GM19397 (cell line): ENCODE data around the gene PLP2.
"Not testable (repeated sequence)": the region's sequence is repeated elsewhere in the genome, so short reads cannot be mapped to it uniquely, and the experiment has no call there.

Source experiments
- ATAC-seq: cut with Tn5 transposase; IDR thresholded peaks from one replicate; pipeline ENCODE4 v1.9.1; 2021; ENCODE audit warnings: mild to moderate bottlenecking, moderate library complexity; ENCODE audit not compliant: unreplicated experiment

Gene PLP2, protein sequence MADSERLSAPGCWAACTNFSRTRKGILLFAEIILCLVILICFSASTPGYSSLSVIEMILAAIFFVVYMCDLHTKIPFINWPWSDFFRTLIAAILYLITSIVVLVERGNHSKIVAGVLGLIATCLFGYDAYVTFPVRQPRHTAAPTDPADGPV

DNA sequence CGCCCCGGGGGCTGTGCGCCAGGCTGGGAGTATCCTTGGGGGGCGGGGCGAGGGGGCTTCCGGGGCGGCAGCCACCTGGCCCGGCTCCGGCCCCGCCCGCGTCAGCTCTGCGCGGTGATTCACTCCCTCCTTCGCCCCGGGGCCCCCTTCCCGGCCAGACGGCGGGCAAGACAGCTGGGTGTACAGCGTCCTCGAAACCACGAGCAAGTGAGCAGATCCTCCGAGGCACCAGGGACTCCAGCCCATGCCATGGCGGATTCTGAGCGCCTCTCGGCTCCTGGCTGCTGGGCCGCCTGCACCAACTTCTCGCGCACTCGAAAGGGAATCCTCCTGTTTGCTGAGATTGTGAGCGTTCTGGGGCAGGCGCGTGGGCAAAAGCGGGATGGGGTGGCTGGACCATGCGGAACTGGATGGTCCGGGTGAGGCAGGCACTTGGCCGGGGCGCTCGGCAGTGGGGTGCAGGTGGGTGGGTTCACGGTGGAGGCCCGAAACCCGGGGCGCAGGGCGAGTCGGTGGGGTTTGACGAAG lies at the start of gene PLP2:
PLP2 (plus strand) TSS at position 147 of the 528 bp plus-strand sequence; CDS start at position 250, 103 bp downstream.
- ATAC-seq: peak; percentile 26

DNA sequence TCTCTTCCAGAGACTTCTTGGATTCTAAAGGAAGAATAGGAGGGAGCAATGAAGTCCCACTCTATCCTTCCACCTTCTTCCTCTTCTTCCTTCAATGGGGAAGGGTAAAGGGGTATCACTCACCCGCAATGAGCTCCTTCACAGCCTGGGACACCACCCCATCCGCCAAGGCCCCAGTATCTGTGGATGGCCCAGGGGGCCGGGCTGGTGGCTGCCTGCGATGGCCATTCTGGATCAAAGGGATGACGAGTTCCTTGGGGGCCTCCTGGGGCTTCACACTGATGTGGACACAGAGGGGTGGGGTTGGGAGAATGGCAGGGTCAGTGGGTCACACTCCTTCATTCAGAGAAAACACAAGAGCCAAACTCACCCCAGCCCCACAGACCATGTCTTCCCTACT lies 49.2 kb upstream of the PLP2 start:
- no peak for ATAC-seq

DNA sequence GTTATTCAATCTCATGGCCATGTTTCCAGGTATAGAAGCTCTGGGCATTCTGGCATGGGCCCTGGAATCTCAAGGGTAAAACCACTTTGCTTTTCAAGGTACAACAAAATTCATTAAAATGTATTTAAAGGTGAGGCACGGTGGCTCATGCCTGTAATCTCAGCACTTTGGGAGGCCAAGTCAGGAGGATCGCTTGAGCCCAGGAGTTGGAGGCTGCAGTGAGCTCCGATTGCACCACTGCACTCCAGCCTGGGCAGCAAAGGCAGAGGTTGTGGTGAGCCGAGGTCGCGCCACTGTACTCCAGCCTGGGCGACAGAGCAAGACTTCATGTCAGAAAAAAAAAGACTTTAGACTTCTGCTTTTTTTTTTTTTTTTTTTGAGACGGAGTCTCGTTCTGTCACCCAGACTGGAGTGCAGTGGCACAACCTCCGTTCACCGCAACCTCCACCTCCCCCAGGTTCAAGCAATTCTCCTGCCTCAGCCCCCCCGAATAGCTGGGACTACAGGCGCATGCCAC lies 43.9 kb upstream of the PLP2 start:
- not testable (repeated sequence) for ATAC-seq

DNA sequence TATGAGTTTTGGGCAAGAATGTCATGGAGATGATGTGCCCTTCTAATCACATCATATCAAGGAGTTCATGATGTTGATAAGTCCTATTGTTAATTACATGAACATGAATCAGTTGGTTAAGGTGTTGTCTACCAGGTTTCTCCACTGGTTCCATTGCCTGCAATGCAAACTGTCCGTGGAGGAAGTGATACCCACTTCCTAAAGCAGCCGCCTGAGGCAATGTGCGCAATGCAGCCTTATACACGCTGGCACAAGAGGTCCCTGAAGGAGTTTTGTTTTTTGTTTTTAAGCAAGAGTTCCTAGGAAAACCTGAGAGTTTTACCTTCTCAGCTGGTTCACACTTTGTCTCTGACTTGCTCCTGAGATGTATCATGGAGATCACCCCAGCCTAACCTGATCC lies 42.3 kb upstream of the PLP2 start:
- no peak for ATAC-seq

GRCh38 chrX:49132275-49132674 lies 39.4 kb upstream of the PLP2 start:
- ATAC-seq: not testable (repeated sequence)

DNA sequence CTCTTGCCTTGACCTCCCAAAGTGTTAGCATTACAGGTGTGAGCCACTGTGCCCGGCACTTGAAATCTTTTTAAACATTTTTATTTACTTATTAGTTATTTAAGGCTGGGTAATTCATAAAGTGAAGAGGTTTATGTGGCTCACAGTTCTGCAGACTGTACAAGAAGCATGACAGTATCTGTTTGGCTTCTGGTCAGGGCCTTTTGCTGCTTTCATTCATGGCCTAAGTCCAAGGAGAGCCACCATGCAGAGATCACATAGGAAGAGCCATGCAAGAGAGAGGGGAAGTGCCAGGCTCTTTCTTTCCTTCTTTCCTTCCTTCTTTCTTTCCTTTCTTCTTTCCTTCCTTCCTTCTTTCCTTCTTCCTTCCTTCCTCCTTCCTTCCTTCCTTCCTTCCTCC lies 37.9 kb upstream of the PLP2 start:
- no peak for ATAC-seq

DNA sequence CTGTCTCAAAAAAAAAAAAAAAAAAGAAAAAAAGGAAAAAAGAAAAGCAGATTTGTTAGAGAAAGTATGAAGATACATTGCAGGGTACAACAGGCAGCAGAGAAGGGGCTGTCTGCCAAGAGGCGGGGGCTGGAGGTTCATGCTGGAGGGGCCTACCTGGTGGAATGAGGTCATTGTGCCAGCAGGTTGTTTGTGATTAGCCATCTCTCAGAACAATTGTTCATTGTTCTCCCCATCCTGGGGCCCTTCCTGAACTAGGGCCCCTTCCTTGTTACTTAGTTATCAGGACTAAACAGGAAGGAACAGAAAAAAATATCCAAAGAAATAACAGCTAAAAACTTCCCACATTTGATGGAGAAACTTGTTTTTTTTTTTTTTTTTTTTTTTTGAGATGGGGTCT lies 34.2 kb upstream of the PLP2 start:
- ATAC-seq: no peak

DNA sequence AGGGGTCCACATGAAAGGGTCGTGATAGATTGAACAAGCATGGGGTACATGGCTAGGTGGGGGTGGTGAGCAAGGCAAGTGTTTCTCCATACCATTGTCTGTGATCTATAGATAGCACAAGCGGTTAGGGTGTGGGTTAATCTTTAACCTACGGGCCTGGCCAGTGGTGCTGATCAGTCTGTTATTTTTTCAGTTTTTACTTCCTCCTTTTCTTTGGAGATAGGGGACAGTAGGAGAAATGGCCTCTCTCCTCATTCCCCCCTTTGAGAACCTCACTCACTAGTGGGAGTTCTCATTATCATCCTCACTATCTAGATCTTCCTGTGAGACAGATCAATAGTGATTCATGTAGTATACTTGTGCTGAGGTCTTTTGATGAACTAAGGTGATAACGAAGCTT lies 32.0 kb upstream of the PLP2 start:
- no peak for ATAC-seq

DNA sequence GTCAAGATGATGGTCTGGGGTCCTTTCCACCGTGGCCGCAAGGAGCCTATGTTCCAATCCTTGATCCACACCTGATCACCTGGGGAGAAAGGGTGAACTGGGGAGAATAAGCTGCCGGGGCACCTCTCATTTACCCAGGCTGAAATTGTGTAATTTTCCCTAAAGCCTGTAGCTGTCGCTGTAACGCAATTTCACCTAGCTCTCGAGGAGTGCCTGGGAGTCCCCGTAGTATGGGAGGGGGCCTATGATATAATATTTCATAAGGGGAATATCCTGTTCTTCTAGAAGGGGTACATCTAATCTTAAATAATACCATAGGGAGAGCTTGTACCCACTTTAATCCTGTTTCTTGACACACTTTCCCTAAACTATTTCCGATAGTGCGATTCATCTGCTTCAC lies 29.4 kb upstream of the PLP2 start:
- not testable (repeated sequence) for ATAC-seq

- not testable (repeated sequence) for ATAC-seq
These were observed 28.5 kb upstream of the PLP2 start for GRCh38 chrX:49143154-49143553.

DNA sequence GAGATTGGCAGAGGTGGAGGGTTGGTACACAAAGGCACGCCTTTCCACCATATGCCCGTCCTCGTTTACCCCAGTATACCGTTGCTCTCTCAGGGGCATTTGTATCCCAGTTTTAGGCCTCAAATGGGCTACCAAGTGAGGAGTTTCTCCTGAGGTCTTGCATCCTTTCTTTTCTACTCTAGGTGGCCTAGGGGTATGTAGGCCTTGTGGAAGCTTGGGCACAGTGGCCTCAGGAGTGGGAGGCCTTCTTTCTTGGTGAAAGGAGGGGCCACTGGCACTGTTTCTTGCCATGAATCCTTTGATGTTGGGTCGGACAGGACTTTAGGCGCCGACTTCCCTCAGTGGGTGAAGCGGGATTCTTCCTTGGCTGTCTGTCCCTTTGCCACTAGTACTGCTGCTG lies 24.4 kb upstream of the PLP2 start:
- no peak for ATAC-seq

DNA sequence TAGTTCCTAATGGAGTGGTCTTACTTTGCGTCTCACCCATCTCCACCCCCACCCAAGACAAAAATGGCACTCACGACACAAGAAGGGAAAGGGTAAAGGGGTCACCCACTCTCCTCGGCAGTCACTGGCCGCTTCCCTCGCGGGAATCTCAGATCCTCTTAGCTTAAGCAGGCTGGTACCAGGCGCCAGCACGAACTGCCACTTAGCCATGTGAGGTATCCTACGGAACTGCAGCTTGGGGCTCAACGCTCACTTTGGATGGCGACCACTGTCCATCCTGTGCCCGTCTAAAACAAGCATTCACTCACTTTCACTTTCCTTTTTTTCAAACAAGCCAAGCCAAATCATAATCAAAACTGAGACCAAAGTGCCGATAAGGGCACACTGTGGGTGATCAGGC lies 23.8 kb upstream of the PLP2 start:
- ATAC-seq: no peak

DNA sequence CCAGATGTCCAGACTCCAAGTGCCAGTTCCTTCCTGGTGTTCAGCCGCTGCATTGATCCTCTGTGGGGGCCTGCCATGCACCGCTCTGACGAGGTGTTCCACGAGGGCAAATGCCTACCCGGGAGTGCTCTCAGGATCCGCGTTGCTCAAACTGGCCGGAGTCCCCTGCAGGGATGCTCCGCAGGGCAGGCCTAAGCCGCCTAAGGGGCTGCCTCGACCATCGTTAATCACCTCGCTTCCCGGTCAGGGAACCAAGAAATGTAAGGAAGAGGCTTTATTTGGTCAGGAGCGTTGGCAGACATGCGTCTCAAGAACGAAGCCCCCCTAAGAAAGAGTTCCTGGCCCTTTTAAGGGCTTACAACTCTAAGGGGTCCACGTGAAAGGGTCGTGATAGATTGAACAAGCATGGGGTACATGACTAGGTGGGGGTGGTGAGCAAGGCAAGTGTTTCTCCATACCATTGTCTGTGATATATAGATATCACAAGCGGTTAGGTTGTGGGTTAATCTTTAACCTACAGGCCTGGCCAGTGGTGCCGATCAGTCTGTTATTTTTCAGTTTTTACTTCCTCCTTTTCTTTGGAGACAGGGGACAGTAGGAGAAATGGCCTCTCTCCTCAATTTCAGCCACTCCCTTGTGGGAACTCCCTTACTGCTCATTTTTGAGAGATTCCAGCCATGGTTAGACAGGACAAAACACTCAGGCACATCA lies 23.2 kb upstream of the PLP2 start:
- not testable (repeated sequence) for ATAC-seq

- ATAC-seq: not testable (repeated sequence)
These were observed 22.4 kb upstream of the PLP2 start for GRCh38 chrX:49149291-49149690.

DNA sequence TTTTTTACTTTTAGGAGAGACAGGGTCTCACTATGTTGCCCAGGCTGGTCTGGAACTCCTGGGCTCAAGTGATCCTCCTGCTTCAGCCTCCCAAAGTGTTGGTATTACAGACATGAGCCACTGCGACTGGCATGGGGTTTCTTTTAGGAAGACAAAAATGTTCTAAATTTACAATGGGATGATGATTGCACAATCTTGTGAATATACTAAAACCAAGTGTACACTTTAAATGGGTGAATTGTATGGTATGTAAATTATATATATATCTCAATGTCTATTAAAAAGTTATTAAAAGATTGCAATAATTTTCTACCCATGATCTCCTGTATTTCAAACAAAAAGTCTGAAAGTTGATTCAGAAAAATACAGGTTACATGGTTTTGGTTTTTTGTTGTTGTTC lies 18.2 kb upstream of the PLP2 start:
- no peak for ATAC-seq

- ATAC-seq: no peak
These were observed 16.3 kb upstream of the PLP2 start for GRCh38 chrX:49155243-49155899.

- ATAC-seq: peak; percentile 96
These were observed 15.5 kb upstream of the PLP2 start for GRCh38 chrX:49155900-49156837.

GRCh38 chrX:49157194-49157593 lies 14.5 kb upstream of the PLP2 start:
- ATAC-seq: no peak

GRCh38 chrX:49160908-49161307 lies 10.8 kb upstream of the PLP2 start:
- ATAC-seq: no peak

- ATAC-seq: no peak
These were observed 10.1 kb upstream of the PLP2 start for GRCh38 chrX:49161632-49162031.

GRCh38 chrX:49162620-49163019 lies 9.1 kb upstream of the PLP2 start, which contains the start of gene MAGIX:
Gene MAGIX, plus strand, starts transcription at chrX:49162758. Its CDS starts 132 bp downstream, at chrX:49162890.
- no peak for ATAC-seq
